Measurements from ENCODE around the gene RETREG1.
"Not testable (repeated sequence)": the region's sequence is repeated elsewhere in the genome, so short reads cannot be mapped to it uniquely, and the experiment has no call there.

RETREG1 gene

DNA sequence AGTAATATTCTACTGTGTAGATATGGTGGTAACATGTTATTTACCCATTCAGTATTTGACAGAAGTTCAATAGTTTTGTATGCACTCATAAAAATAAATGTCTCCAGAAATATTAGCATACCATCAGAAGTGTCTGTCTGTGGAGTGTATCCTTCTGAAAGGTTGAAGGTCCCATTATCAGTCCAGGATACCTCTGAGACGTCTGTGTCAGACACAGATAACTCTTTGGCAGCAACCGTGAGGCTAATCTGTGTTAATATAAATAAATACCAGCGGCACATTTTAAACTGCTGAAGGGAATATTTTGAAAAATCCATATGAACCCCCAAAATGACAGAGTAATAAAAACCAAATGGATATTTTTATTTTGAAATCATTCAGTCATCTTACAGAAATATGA is 139.3 kb downstream of the RETREG1 start:
- H3K9me3 ChIP-seq (ENCODE audit: control insufficient read depth in 1 of 2, low read length in 2 of 2): no peaks in the 10 kb centered on the region
- H3K4me3 ChIP-seq (ENCODE audit: low read depth in 1 of 2, low read length in 2 of 2): no peak overlapping the region
- H3K36me3 ChIP-seq (ENCODE audit: control insufficient read depth in 1 of 2, insufficient read depth in 2 of 2, low read length in 2 of 2): no peaks in the 10 kb centered on the region
- no peaks in the 10 kb centered on the region for H3K4me1 ChIP-seq (ENCODE audit: control insufficient read depth in 1 of 2, insufficient read depth in 2 of 2, low read length in 2 of 2)
- no peak overlapping the region for H3K27ac ChIP-seq (ENCODE audit: low read length)
- H3K27me3 ChIP-seq (ENCODE audit: low read depth, low read length): no peaks in the 10 kb centered on the region

DNA sequence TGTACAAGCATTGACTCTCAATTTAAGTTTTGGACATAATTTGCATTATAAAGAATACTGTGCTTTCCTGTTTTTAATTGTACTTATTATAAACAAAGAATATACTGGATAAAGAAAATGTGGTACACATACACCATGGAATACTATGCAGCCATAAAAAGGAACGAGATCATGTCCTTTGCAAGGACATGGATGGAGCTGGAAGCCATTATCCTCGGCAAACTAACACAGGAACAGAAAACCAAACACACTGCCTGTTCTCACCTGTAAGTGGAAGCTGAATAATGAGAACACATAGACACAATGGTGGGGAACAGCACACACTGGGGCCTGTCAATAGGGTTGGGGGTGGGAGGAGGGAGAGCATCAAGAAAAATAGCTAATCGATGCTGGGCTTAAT is 140.4 kb downstream of the RETREG1 start:
- not testable (repeated sequence) for H3K27me3 ChIP-seq (ENCODE audit: low read depth, low read length)

DNA sequence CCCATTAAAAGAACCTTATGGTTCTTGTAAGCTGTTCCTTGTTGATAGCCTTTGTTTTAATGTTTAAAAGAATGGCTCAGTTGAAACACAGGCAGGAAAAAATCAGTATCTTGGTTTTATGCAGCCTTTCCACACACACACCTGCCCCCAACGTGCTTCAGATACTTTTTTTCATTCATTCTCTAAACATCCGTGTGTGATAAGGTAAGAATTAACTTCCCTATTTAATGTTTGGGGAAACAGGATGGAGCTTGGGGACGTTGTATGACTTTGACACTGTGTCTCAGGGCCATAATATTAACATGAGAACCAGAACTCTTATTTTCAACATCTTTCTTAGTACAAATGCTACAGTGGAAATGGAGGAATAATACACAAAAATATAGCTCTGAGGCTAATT is 145.4 kb downstream of the RETREG1 start:
- H3K27ac ChIP-seq (ENCODE audit: low read length): no peak overlapping the region
- H3K27me3 ChIP-seq (ENCODE audit: low read depth, low read length): no peaks in the 10 kb centered on the region
- no peaks in the 10 kb centered on the region for H3K36me3 ChIP-seq (ENCODE audit: control insufficient read depth in 1 of 2, insufficient read depth in 2 of 2, low read length in 2 of 2)
- H3K4me1 ChIP-seq (ENCODE audit: control insufficient read depth in 1 of 2, insufficient read depth in 2 of 2, low read length in 2 of 2): peaks cover 9 to 13% of the 10 kb centered on the region in 2 donors
- no peak overlapping the region for H3K4me3 ChIP-seq (ENCODE audit: low read depth in 1 of 2, low read length in 2 of 2)
- H3K9me3 ChIP-seq (ENCODE audit: control insufficient read depth in 1 of 2, low read length in 2 of 2): no peaks in the 10 kb centered on the region

More for the DNA sequence above, 140.4 kb downstream of the RETREG1 start:
- not testable (repeated sequence) for H3K4me1 ChIP-seq (ENCODE audit: control insufficient read depth in 1 of 2, insufficient read depth in 2 of 2, low read length in 2 of 2); H3K9me3 ChIP-seq (ENCODE audit: control insufficient read depth in 1 of 2, low read length in 2 of 2); H3K36me3 ChIP-seq (ENCODE audit: control insufficient read depth in 1 of 2, insufficient read depth in 2 of 2, low read length in 2 of 2); H3K27ac ChIP-seq (ENCODE audit: low read length); H3K4me3 ChIP-seq (ENCODE audit: low read depth in 1 of 2, low read length in 2 of 2)

DNA sequence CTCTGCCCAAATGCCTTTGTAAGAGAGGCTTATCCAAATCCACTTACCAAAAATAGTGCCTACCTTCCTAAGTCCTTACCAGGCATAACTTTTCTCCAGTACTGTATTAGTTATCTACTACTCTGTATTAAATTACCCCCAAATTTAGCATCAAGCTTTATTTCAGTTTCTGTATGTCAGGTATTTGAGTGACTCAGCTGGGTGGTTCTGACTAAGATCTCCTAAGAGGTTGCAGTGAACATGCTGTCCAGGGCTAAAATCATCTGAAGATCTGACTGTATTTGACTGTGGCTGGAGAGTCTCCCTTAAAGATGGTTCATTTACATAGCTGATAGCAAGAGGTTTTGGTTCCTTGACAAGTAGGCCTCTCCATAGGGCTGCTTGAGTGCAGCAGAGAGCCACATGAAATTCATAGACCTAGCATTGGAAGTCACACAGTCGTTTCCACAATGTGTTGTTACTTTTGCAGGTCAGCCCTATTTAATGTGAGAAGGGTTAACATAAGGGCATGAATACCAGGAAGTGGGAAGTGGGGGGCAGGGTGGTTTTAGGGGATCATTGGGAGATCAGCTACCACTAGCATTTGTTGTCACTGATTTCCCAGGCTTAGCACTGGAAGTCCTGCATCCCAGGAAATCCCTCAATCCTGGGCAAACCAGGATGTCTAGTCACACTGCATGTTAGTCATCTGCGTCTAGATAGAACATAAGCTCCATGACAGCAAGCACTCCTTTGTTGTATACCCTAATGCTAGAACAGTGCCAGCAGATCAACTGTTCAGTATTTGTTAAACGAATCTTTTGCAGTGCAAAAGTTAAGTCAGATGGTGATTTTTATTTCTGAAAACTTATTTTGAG is 149.2 kb downstream of the RETREG1 start:
- Histone ChIP-seq H3K9me3 (ENCODE audit: control insufficient read depth in 1 of 2, low read length in 2 of 2) (no peaks in the 10 kb centered on the region), H3K36me3 (ENCODE audit: control insufficient read depth in 1 of 2, insufficient read depth in 2 of 2, low read length in 2 of 2) (peaks cover 9% of the 10 kb centered on the region in 2 donors), H3K27me3 (ENCODE audit: low read depth, low read length) (no peaks in the 10 kb centered on the region), H3K27ac (ENCODE audit: low read length) (peak overlapping the region; percentile 40), H3K4me1 (ENCODE audit: control insufficient read depth in 1 of 2, insufficient read depth in 2 of 2, low read length in 2 of 2) (peaks cover 9 to 32% of the 10 kb centered on the region in 2 donors), H3K4me3 (ENCODE audit: low read depth in 1 of 2, low read length in 2 of 2) (peak overlapping the region; percentile 81 to 93)

DNA sequence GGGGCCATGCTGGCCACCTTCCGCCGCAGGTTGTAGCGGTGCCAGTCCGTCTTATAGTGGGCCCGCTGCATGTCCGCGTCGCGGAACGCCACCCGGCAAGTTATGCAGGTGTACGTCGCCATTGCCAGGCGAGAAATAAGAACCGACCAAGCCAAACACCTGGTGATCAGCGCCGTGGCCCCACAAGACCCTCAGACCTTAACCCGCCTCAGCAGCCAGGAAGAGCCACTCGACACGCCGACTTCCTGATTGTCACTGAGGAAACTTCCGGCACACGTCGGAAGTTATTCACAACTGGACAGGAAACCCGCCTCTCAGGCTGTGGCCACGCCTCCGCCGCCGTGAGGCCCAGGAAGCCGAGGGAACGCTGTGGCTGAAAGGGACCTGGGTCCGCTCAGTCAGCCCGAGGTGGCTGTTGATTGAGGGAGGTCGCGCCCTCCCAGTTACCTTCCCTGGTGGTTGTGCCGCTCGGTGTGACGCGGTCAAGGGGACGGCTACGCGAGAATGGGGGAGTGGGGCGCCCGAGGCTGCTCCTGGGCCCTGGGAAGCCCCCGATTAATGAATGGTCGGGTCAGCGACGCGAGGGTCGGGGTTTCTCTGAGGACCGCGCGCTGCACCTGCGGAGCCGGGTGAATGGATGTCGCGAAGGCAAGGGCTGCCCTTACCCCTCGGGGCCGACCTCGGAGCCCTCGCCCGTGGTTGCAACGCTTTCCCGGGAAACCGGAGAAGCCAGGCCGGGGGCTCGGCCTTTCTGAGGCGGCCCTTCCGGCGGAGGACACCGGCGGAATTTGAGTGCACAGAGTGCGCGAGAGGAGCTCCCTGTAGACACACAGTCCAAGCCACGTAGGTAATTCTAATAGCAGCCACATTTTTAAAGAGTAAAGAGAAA is 151.0 kb downstream of the RETREG1 start, which contains the start of gene ZNF622:
ZNF622 (minus strand) TSS at position 257 of the 889 bp plus-strand sequence; CDS start at position 122, 135 bp downstream.
- peak within 1 kb of the TSS; percentile 81 to 93 for H3K4me3 ChIP-seq (ENCODE audit: low read depth in 1 of 2, low read length in 2 of 2)
- H3K27ac ChIP-seq (ENCODE audit: low read length): peak within 1 kb of the TSS; percentile 77
- H3K36me3 ChIP-seq (ENCODE audit: control insufficient read depth in 1 of 2, insufficient read depth in 2 of 2, low read length in 2 of 2): peaks cover 27% of the 10 kb centered on the region in 2 donors
- peaks cover 16 to 45% of the 10 kb centered on the region in 2 donors for H3K4me1 ChIP-seq (ENCODE audit: control insufficient read depth in 1 of 2, insufficient read depth in 2 of 2, low read length in 2 of 2)
- no peaks in the 10 kb centered on the region for H3K9me3 ChIP-seq (ENCODE audit: control insufficient read depth in 1 of 2, low read length in 2 of 2)
- H3K27me3 ChIP-seq (ENCODE audit: low read depth, low read length): no peaks in the 10 kb centered on the region

DNA sequence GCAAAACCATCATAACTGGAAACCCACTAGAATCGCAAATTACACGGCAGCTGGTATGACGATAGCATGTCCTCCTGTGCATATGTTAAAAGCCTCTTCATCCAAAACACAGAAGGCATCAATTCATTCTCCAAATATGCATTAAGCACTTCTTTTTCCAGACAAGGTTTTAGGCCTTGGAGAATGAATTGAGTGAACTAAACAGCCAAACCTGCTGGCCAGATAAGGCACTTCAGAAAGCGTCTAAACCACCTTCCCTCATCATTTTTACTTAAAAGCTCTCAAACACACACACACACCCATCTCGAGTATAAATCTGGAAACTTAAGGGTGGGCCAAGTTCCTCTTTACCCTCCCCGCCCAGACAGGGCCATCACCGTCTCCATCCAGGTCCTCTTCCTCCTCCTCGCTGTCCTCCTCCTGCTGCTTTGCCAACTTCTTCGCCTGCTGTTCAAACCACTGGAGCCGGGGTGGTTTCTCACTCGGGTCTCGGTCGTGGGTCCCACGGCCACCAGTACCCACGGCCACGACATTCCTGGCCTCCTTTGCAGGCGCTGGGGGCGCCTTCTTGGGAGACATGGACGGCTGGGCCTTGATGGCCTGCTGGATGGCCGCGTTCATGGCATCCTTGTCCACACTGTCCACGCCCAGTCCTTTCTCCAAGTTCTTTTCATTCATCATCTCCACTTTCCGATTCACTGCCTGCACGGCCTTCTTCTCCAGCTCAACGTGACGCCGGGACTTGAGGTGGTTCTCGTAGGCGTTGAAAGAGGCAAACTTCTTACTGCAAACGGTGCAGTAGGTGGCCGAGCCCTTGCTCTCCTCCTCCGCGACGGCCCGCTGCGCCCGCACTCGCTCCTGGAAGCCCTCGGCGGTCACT is 151.9 kb downstream of the RETREG1 start:
- H3K36me3 ChIP-seq (ENCODE audit: control insufficient read depth in 1 of 2, insufficient read depth in 2 of 2, low read length in 2 of 2): peaks cover 34 to 35% of the 10 kb centered on the region in 2 donors
- H3K27me3 ChIP-seq (ENCODE audit: low read depth, low read length): no peaks in the 10 kb centered on the region
- no peaks in the 10 kb centered on the region for H3K9me3 ChIP-seq (ENCODE audit: control insufficient read depth in 1 of 2, low read length in 2 of 2)
- H3K4me3 ChIP-seq (ENCODE audit: low read depth in 1 of 2, low read length in 2 of 2): peak overlapping the region; percentile 81 to 93
- peaks cover 16 to 45% of the 10 kb centered on the region in 2 donors for H3K4me1 ChIP-seq (ENCODE audit: control insufficient read depth in 1 of 2, insufficient read depth in 2 of 2, low read length in 2 of 2)
- H3K27ac ChIP-seq (ENCODE audit: low read length): peak overlapping the region; percentile 77

DNA sequence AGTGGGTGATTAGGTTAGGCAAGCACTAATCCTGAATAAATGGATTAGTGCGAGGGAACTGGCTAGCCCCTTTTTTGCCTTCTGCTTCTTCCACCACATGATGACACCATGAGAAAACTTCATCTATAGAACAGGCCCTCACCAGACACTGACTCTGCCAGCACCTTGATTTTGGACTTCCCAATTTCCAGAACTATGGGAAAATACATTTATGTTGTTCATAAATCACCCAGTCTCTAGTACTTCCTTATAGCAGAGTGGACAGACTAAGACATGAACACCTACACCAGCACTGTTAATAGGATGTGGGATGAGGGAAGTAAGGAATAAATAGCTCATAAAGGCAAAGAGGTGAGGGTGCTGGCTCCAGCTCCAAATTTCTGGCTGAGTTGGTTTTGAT is 152.6 kb downstream of the RETREG1 start:
- peaks cover 16 to 45% of the 10 kb centered on the region in 2 donors for H3K4me1 ChIP-seq (ENCODE audit: control insufficient read depth in 1 of 2, insufficient read depth in 2 of 2, low read length in 2 of 2)
- no peak overlapping the region for H3K27ac ChIP-seq (ENCODE audit: low read length)

DNA sequence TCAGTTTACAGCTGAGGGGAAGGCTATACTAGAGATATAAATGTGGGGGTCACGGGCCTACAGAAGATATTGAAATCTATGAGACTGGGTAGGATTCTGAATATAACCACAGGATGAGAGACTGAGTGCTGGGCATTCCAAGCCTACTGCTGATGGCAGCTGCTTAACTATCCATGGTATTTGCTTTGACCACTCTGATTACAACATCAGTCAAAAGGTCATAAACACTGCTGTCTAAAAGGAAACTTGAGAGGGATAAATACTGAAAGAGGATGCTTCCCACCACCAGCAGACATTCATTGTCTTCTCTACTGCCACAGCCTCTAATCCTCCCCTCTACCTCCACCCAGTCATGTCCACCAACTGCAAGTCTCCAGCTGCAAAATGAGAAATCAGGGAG is 155.0 kb downstream of the RETREG1 start:
- H3K4me3 ChIP-seq (ENCODE audit: low read depth in 1 of 2, low read length in 2 of 2): no peak overlapping the region
- H3K36me3 ChIP-seq (ENCODE audit: control insufficient read depth in 1 of 2, insufficient read depth in 2 of 2, low read length in 2 of 2): peaks cover 56 to 60% of the 10 kb centered on the region in 2 donors
- H3K4me1 ChIP-seq (ENCODE audit: control insufficient read depth in 1 of 2, insufficient read depth in 2 of 2, low read length in 2 of 2): peaks cover 14 to 34% of the 10 kb centered on the region in 2 donors
- H3K9me3 ChIP-seq (ENCODE audit: control insufficient read depth in 1 of 2, low read length in 2 of 2): no peaks in the 10 kb centered on the region
- no peaks in the 10 kb centered on the region for H3K27me3 ChIP-seq (ENCODE audit: low read depth, low read length)
- H3K27ac ChIP-seq (ENCODE audit: low read length): no peak overlapping the region

More for the DNA sequence above, 152.6 kb downstream of the RETREG1 start:
- Histone ChIP-seq H3K36me3 (ENCODE audit: control insufficient read depth in 1 of 2, insufficient read depth in 2 of 2, low read length in 2 of 2) (peaks cover 36 to 39% of the 10 kb centered on the region in 2 donors), H3K4me3 (ENCODE audit: low read depth in 1 of 2, low read length in 2 of 2) (peak overlapping the region; percentile 81 to 93), H3K9me3 (ENCODE audit: control insufficient read depth in 1 of 2, low read length in 2 of 2) (no peaks in the 10 kb centered on the region), H3K27me3 (ENCODE audit: low read depth, low read length) (no peaks in the 10 kb centered on the region)

DNA sequence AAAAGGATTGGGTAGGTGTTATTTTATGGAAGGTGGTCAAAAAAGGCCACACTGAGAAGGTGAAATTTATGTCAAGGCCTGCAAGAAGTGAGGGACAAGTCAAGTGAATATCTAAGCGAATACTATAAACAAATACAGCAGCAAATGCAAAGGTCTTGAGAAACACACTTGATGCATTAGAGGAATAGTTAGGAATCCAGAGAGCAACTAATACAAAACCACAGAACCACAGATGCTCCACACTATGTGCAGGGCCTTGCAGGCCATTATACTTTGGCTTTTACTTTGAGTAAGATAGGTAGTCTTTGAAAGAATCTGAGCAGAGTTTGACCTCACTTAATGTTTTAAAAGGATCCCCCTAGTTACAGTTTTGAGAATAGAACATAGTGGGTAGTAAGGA is 155.8 kb downstream of the RETREG1 start:
- Histone ChIP-seq H3K4me1 (ENCODE audit: control insufficient read depth in 1 of 2, insufficient read depth in 2 of 2, low read length in 2 of 2) (peaks cover 19 to 35% of the 10 kb centered on the region in 2 donors), H3K27me3 (ENCODE audit: low read depth, low read length) (no peaks in the 10 kb centered on the region), H3K36me3 (ENCODE audit: control insufficient read depth in 1 of 2, insufficient read depth in 2 of 2, low read length in 2 of 2) (peaks cover 62 to 67% of the 10 kb centered on the region in 2 donors), H3K4me3 (ENCODE audit: low read depth in 1 of 2, low read length in 2 of 2) (no peak overlapping the region), H3K27ac (ENCODE audit: low read length) (no peak overlapping the region), H3K9me3 (ENCODE audit: control insufficient read depth in 1 of 2, low read length in 2 of 2) (no peaks in the 10 kb centered on the region)

DNA sequence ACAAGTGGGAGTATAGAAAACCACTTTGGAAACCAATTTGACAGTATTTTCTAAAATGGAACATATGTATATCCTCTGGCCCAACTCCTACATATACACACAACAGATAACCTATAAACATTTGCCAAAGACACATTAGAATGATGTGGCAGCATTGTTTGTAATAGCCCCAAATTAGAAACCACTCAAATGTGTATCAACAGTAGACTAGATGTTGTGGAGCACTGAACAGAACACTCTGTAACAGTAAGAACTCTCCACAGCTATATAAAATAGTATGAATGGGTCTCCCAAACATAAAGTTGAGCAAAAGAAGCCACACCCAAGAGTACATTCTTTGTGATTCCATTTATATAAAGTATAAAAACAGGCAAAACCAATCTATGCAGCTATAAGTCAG is 157.3 kb downstream of the RETREG1 start:
- Histone ChIP-seq H3K4me1 (ENCODE audit: control insufficient read depth in 1 of 2, insufficient read depth in 2 of 2, low read length in 2 of 2) (peaks cover 24 to 33% of the 10 kb centered on the region in 2 donors), H3K9me3 (ENCODE audit: control insufficient read depth in 1 of 2, low read length in 2 of 2) (no peaks in the 10 kb centered on the region), H3K27me3 (ENCODE audit: low read depth, low read length) (no peaks in the 10 kb centered on the region), H3K4me3 (ENCODE audit: low read depth in 1 of 2, low read length in 2 of 2) (no peak overlapping the region), H3K27ac (ENCODE audit: low read length) (no peak overlapping the region), H3K36me3 (ENCODE audit: control insufficient read depth in 1 of 2, insufficient read depth in 2 of 2, low read length in 2 of 2) (peaks cover 74 to 75% of the 10 kb centered on the region in 2 donors)

Measured in muscle layer of duodenum (tissue), 2 donors.